ENCODE results near the gene ANKRD44. TPM values are rescaled to one million over a fixed set of nuclear protein-coding genes. Genes with fewer than 3 reads are reported as not detected.
A peak's percentile ranks its signal among the peaks of the same experiment; 100 is the strongest.

Gene ANKRD44
- total and polyA plus RNA-seq, 2 of the 8 experiments (the other 6 are each of a cell fraction or from before 2014, with no cell fraction given): 1.2 to 1.3 TPM

- TF ChIP-seq MAFK (IDR thresholded peaks at IDR 0.05; ENCODE audit: low read depth, low read length) (no peak), POLR2AphosphoS5 (IDR thresholded peaks at IDR 0.05; ENCODE audit: low read depth, low read length) (no peak), KDM4A (IDR thresholded peaks at IDR 0.05; ENCODE audit: low read depth, low read length, severe bottlenecking) (peak; percentile 50), JUND (IDR thresholded peaks at IDR 0.05; ENCODE audit: low read length) (no peak)
Observed at GRCh38 chr2:197310987-197311420, 424 bp upstream of the ANKRD44 start (continued).

Measured in H1 (cell line).